Endothelial cell of umbilical vein (primary cell): ENCODE measurements around the gene KRT1. TPM values are rescaled to one million over a fixed set of nuclear protein-coding genes. Genes with fewer than 3 reads are reported as not detected.

Experiments used
- BruUV-seq: library from RNA; stranded (reverse); fragments of 400-500 nt; replicated peaks from 2 replicates; lab custom pipeline; 2021; lab: Mats Ljungman, UMichigan
- CTCF ChIA-PET: fragments of 300-600, 350-600 bp; sonication (Branson Sonifier 250); formaldehyde crosslinking; loops from one replicate; lab custom pipeline; 2021; ENCODE audit warnings: antibody characterized with exemption, inconsistent platforms; lab: Charles Lee
- POLR2A ChIA-PET: fragments of 300-600, 350-600 bp; sonication (Branson Sonifier 250); formaldehyde crosslinking; loops from one replicate; lab custom pipeline; 2021; ENCODE audit warnings: antibody characterized with exemption, inconsistent platforms; lab: Charles Lee
- DNase-seq: peaks from one replicate; pipeline ENCODE4 v3.0.0-alpha.2; 2011; ENCODE audit warnings: low read depth, low spot score
- FAIRE-seq: peaks from 2 replicates; lab custom pipeline; 2011; peaks lifted over from hg19 to GRCh38; lab: Jason Lieb, UNC
- H2AFZ ChIP-seq: 2 replicates; pipeline ENCODE4 v1.6.0; 2012; ENCODE audit warnings: low read depth, low read length, control low read depth, inconsistent platforms
- H3K27ac ChIP-seq: 2 replicates; pipeline ENCODE4 v1.5.1; 2011; ENCODE audit warnings: low read depth, mild to moderate bottlenecking, control low read depth, low read length, moderate library complexity; ENCODE audit not compliant: insufficient read depth
- H3K27me3 ChIP-seq, 2 experiments: 2 replicates each; pipeline versions ENCODE4 v1.6.0 to v1.6.1; 2011; ENCODE audit warnings: low read length in 2 of 2, mixed read lengths in 1 of 2; ENCODE audit not compliant: control insufficient read depth in 2 of 2, insufficient read depth in 2 of 2
- H3K36me3 ChIP-seq, 2 experiments: 2 replicates in 1 of 2; 3 replicates in 1 of 2; pipeline ENCODE4 v1.5.1; 2011; ENCODE audit warnings: low read length in 2 of 2, mild to moderate bottlenecking in 1 of 2, moderate library complexity in 1 of 2; ENCODE audit not compliant: control insufficient read depth in 2 of 2, insufficient read depth in 2 of 2; ENCODE audit errors: extremely low read depth in 1 of 2
- H3K4me1 ChIP-seq: 3 replicates; pipeline ENCODE4 v1.5.1; 2011; ENCODE audit warnings: mild to moderate bottlenecking, low read length; ENCODE audit not compliant: control insufficient read depth, insufficient read depth; ENCODE audit errors: extremely low read depth
- H3K4me2 ChIP-seq: 2 replicates; pipeline ENCODE4 v1.6.1; 2011; ENCODE audit warnings: low read length, control low read depth, mixed read lengths; ENCODE audit not compliant: insufficient read depth
- H3K4me3 ChIP-seq, 3 experiments: fragments of 200-600 bp in 1 of 3; sonication (generic), shearing (Covaris generic) in 1 of 3; replicated peaks in 1 of 3; 2 replicates each; pipeline ENCODE4 v1.5.1; 2011 to 2016; ENCODE audit warnings: control low read depth in 3 of 3, low read length in 3 of 3, mild to moderate bottlenecking in 2 of 3, inconsistent platforms in 1 of 3, low read depth in 1 of 3, moderate library complexity in 1 of 3; ENCODE audit not compliant: insufficient read depth in 1 of 3
- H3K79me2 ChIP-seq: 2 replicates; pipeline ENCODE4 v1.6.0; 2012; ENCODE audit warnings: low read length, inconsistent platforms; ENCODE audit not compliant: control insufficient read depth, insufficient read depth
- H3K9ac ChIP-seq: replicated peaks from 2 replicates; pipeline ENCODE3; 2011; ENCODE audit warnings: low read length, control low read depth; ENCODE audit not compliant: insufficient read depth; ENCODE audit errors: extremely low read depth
- H3K9me1 ChIP-seq: replicated peaks from 3 replicates; pipeline ENCODE4 v1.6.0; 2011; ENCODE audit warnings: mild to moderate bottlenecking, low read length; ENCODE audit not compliant: control insufficient read depth, insufficient read depth; ENCODE audit errors: extremely low read depth
- H3K9me3 ChIP-seq: replicated peaks from 2 replicates; pipeline ENCODE4 v1.5.1; 2012; ENCODE audit warnings: low read length, inconsistent platforms; ENCODE audit not compliant: control insufficient read depth, insufficient read depth
- H4K20me1 ChIP-seq: replicated peaks from 2 replicates; pipeline ENCODE3; 2011; ENCODE audit warnings: mild to moderate bottlenecking, low read length; ENCODE audit not compliant: control insufficient read depth, insufficient read depth; ENCODE audit errors: extremely low read depth
- EZH2 ChIP-seq: IDR thresholded peaks from 2 replicates; pipeline ENCODE4 v1.6.1; 2012; ENCODE audit warnings: borderline replicate concordance, low read depth, mild to moderate bottlenecking, moderate library complexity, low read length, inconsistent platforms; ENCODE audit not compliant: severe bottlenecking
- FOS ChIP-seq: IDR thresholded peaks from 2 replicates; pipeline ENCODE4 v1.6.1; 2011; ENCODE audit warnings: mild to moderate bottlenecking, low read length, moderate library complexity, borderline replicate concordance; ENCODE audit not compliant: insufficient read depth
- GATA2 ChIP-seq: IDR thresholded peaks from 2 replicates; pipeline ENCODE4 v1.7.0; 2011; ENCODE audit warnings: low read depth, mild to moderate bottlenecking, moderate library complexity, mixed read lengths, low read length; ENCODE audit not compliant: insufficient read length, insufficient read depth
- JUN ChIP-seq: IDR thresholded peaks from 2 replicates; pipeline ENCODE4 v1.6.1; 2011; ENCODE audit warnings: borderline replicate concordance, low read depth; ENCODE audit not compliant: insufficient read length, insufficient read depth
- MYC ChIP-seq: IDR thresholded peaks from one replicate; pipeline ENCODE4 v1.6.1; 2011; ENCODE audit warnings: mild to moderate bottlenecking, low read depth, low read length
- POLR2A ChIP-seq: IDR thresholded peaks from 2 replicates; pipeline ENCODE4 v1.6.1; 2012; ENCODE audit warnings: low read depth, mild to moderate bottlenecking, control low read depth, low read length
- POLR2AphosphoS5 ChIP-seq: IDR thresholded peaks from 2 replicates; pipeline ENCODE4 v1.6.1; 2012; ENCODE audit warnings: low read depth, mild to moderate bottlenecking, control low read depth, low read length, moderate library complexity; ENCODE audit not compliant: insufficient read depth
- dilution Hi-C: fragments of 300-500 bp; cut with MboI; formaldehyde crosslinking; loops from one replicate; pipeline ENCODE4 v1.15.0; 2019; ENCODE audit warnings: low sequenced_read_pairs; ENCODE audit not compliant: extremely low pct_ligation_motif_present
- intact Hi-C: fragments of 100-400 bp; cut with micrococcal nuclease; formaldehyde crosslinking; loops from one replicate; pipeline ENCODE4 v1.10.0; 2022
- polyA plus RNA-seq, 4 experiments: library from polyadenylated mRNA; depleted of rRNA in 3 of 4; stranded (reverse) in 3 of 4; unstranded in 1 of 4; fragments of >200 nt; gene quantifications; 2 replicates each; pipeline versions ENCODE4 v1.2.1 to v1.2.3, GENCODE V29; 2011 to 2012; ENCODE audit warnings: missing spikeins in 1 of 4
- total RNA-seq: library from RNA; stranded (reverse); gene quantifications from 2 replicates; pipeline ENCODE4 v1.2.3, GENCODE V29; 2021
- TF ChIP-seq, protein P1 (sequence below), 2 donors: IDR thresholded peaks; 1 replicate in 1 of 2; 2 replicates in 1 of 2; pipeline ENCODE4 v1.5.1; 2011; ENCODE audit warnings: low read length in 2 of 2, mild to moderate bottlenecking in 2 of 2, moderate library complexity in 2 of 2, control low read depth in 1 of 2, inconsistent platforms in 1 of 2, low read depth in 1 of 2; ENCODE audit not compliant: insufficient read depth in 1 of 2; ENCODE audit errors: extremely low read depth in 1 of 2
- TF ChIP-seq, protein P2 (sequence below): IDR thresholded peaks from 2 replicates; pipeline ENCODE4 v1.6.1; 2011; ENCODE audit not compliant: insufficient read depth, insufficient read length

Gene KRT1
- total and polyA plus RNA-seq, 2 donors (not counting 3 experiments of a cell fraction or from before 2014, with no cell fraction given) = not detected

DNA sequence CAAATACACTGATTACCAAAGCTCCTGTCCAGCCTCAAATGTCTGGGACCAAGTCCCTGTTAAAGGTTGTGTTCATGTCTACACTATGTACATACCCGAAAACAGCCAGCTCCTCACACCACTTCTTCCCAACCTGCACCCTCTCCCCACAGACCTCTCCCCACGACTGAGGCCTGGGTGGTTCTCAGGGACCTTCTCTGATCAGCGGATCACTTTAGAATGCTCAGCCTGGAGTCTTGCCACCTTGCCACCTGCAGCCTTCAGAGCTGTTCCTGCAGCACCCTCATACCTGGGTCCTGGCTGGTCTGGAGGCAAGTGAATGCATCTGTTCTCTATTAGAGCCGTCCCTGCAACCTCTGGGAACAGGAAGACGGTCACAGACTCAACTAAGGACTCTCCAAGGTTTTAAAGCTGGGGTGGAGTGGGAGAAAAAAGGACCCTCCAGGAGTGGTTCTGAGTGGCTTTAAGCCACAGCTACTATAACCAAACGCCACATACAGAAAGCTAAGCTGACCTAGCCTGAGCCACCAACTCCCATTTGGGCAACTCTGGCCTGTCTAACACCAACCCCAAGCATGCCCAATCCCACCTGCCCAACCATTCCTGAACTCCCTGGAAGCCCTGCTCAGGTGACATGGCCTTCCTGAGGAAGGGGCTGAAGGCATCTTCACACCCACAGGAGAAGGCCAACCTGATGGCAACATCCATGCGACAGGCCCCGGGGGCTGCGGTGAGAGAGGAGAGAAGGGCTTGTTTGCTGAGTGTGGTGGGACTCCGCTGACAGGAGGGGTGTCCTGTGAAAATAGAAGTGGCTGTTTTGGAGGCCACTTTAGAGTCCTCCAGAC, 36.8 kb downstream of the KRT1 start:
- Histone ChIP-seq H3K79me2 (no peaks in the 10 kb centered on the region), H2AFZ (no peak overlapping the region), H3K9ac (no peak overlapping the region), H3K27me3 (peaks cover 6 to 21% of the 10 kb centered on the region in 2 experiments), H3K4me3 (no peak overlapping the region), H3K9me1 (no peaks in the 10 kb centered on the region), H4K20me1 (no peaks in the 10 kb centered on the region), H3K4me2 (no peak overlapping the region), H3K9me3 (no peaks in the 10 kb centered on the region), H3K4me1 (no peaks in the 10 kb centered on the region), H3K36me3 (no peaks in the 10 kb centered on the region), H3K27ac (no peak overlapping the region)
- intact Hi-C loops (no loop called here), dilution Hi-C loops (no loop called here)
- no peak for TF ChIP-seq EZH2
- TF ChIP-seq JUN = no peak
- no peak for TF ChIP-seq GATA2
- TF ChIP-seq MYC = no peak
- TF ChIP-seq POLR2AphosphoS5 = no peak
- TF ChIP-seq POLR2A = no peak
- TF ChIP-seq, protein P1, sequence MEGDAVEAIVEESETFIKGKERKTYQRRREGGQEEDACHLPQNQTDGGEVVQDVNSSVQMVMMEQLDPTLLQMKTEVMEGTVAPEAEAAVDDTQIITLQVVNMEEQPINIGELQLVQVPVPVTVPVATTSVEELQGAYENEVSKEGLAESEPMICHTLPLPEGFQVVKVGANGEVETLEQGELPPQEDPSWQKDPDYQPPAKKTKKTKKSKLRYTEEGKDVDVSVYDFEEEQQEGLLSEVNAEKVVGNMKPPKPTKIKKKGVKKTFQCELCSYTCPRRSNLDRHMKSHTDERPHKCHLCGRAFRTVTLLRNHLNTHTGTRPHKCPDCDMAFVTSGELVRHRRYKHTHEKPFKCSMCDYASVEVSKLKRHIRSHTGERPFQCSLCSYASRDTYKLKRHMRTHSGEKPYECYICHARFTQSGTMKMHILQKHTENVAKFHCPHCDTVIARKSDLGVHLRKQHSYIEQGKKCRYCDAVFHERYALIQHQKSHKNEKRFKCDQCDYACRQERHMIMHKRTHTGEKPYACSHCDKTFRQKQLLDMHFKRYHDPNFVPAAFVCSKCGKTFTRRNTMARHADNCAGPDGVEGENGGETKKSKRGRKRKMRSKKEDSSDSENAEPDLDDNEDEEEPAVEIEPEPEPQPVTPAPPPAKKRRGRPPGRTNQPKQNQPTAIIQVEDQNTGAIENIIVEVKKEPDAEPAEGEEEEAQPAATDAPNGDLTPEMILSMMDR (IDR thresholded peaks at IDR 0.05; ENCODE audit: extremely low read depth in 1 of 2, insufficient read depth in 1 of 2, low read depth in 1 of 2, low read length in 2 of 2) = no peak
- TF ChIP-seq FOS = no peak
- TF ChIP-seq, protein P2, sequence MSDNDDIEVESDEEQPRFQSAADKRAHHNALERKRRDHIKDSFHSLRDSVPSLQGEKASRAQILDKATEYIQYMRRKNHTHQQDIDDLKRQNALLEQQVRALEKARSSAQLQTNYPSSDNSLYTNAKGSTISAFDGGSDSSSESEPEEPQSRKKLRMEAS = no peak
- CTCF ChIA-PET = interaction anchor here (1.0 kb wide), 1 partner anchor 16 kb away, joined by 3 read pairs; no protein-coding TSS in a partner anchor
- BruUV-seq = no TSS peak
- DNase-seq (no peak), FAIRE-seq (no peak)
- POLR2A ChIA-PET = no interaction called here
